A549 (cell line): ENCODE results near the gene SLC19A1. TPM values are rescaled to one million over a fixed set of nuclear protein-coding genes. Genes with fewer than 3 reads are reported as not detected.

Experiments used
- ATAC-seq, 2 experiments: fragments of 200-7000 bp in 1 of 2; fragments of >200 bp in 1 of 2; cut with Nextera tagmentation in 1 of 2; cut with Tn5 transposase in 1 of 2; 3 replicates each; pipeline versions ENCODE4 v1.8.0 to v1.9.1; 2018 to 2020; ENCODE audit warnings: mild to moderate bottlenecking in 1 of 2, moderate library complexity in 1 of 2
- CTCF ChIA-PET: fragments of 300-600 bp; sonication (Branson Sonifier 250); formaldehyde crosslinking; extraction: SDS; loops from one replicate; lab custom pipeline; 2021; ENCODE audit warnings: antibody characterized with exemption, inconsistent platforms; lab: Yijun Ruan, JAX
- POLR2A ChIA-PET: fragments of 350-600 bp; formaldehyde crosslinking; extraction: SDS; loops from one replicate; lab custom pipeline; 2021; ENCODE audit warnings: antibody characterized with exemption, inconsistent platforms; lab: Yijun Ruan, JAX
- DNase-seq, 2 experiments: peaks; one replicate each; pipeline versions ENCODE4 v3.0.0 to v3.0.0-alpha.2; 2011 to 2016; ENCODE audit warnings: low read depth in 1 of 2, low spot score in 1 of 2
- FAIRE-seq: peaks from 2 replicates; lab custom pipeline; 2011; peaks lifted over from hg19 to GRCh38; lab: Jason Lieb, UNC
- H3K27ac ChIP-seq, 2 experiments: fragments of >200 bp; sonication (Bioruptor Twin); formaldehyde crosslinking; 3 replicates each; pipeline ENCODE4 v1.5.1; 2016 to 2017
- H3K4me1 ChIP-seq: fragments of >200 bp; sonication (Bioruptor Twin); formaldehyde crosslinking; 3 replicates; pipeline ENCODE4 v1.6.1; 2016
- H3K4me2 ChIP-seq: fragments of >200 bp; sonication (Bioruptor Twin); formaldehyde crosslinking; 3 replicates; pipeline ENCODE4 v1.6.1; 2016
- H3K4me3 ChIP-seq: fragments of >200 bp; sonication (Bioruptor Twin); formaldehyde crosslinking; 3 replicates; pipeline ENCODE4 v1.5.1; 2016
- H3K9me3 ChIP-seq: fragments of >200 bp; sonication (Bioruptor Twin); formaldehyde crosslinking; 3 replicates; pipeline ENCODE4 v1.6.1; 2016
- BCL3 ChIP-seq: fragments of >200 bp; sonication (Bioruptor Twin); formaldehyde crosslinking; IDR thresholded peaks from 3 replicates; pipeline ENCODE4 v1.6.1; 2016
- CBX2 ChIP-seq: fragments of 200-600 bp; sonication (generic); IDR thresholded peaks from 2 replicates; pipeline ENCODE4 v1.6.1; 2016; ENCODE audit warnings: low read depth, mild to moderate bottlenecking, borderline replicate concordance
- CBX8 ChIP-seq: fragments of 200-600 bp; sonication (generic); IDR thresholded peaks from 2 replicates; pipeline ENCODE4 v1.6.1; 2016
- CEBPB ChIP-seq, 2 experiments: fragments of >200 bp in 1 of 2; sonication (Bioruptor Twin) in 1 of 2; formaldehyde crosslinking in 1 of 2; IDR thresholded peaks; 2 replicates each; pipeline ENCODE4 v1.6.1; 2012 to 2016
- E2F6 ChIP-seq: IDR thresholded peaks from 2 replicates; pipeline ENCODE4 v1.6.1; 2012; ENCODE audit warnings: low read depth, borderline replicate concordance
- EHF ChIP-seq: fragments of 250-450 bp; sonication (Bioruptor Pico); IDR thresholded peaks from 2 replicates; pipeline ENCODE4 v1.5.0; 2020; ENCODE audit warnings: mild to moderate bottlenecking
- FOSL2 ChIP-seq, 2 experiments: fragments of 450-650 bp in 1 of 2; fragments of >200 bp in 1 of 2; sonication (Bioruptor Twin) in 1 of 2; formaldehyde crosslinking; IDR thresholded peaks; 2 replicates each; pipeline versions ENCODE4 v1.5.0 to v1.6.1; 2016 to 2020; ENCODE audit warnings: mild to moderate bottlenecking in 1 of 2, moderate library complexity in 1 of 2
- FOXS1 ChIP-seq: fragments of 250-450 bp; sonication (Bioruptor Pico); IDR thresholded peaks from 2 replicates; pipeline ENCODE4 v1.5.0; 2020; ENCODE audit warnings: mild to moderate bottlenecking, moderate library complexity
- GATA3 ChIP-seq: IDR thresholded peaks from 2 replicates; pipeline ENCODE4 v1.6.1; 2012; ENCODE audit warnings: borderline replicate concordance
- JUN ChIP-seq, 2 experiments: fragments of >200 bp; sonication (Bioruptor Twin); formaldehyde crosslinking; IDR thresholded peaks; 2 replicates in 1 of 2; 3 replicates in 1 of 2; pipeline ENCODE4 v1.6.1; 2016 to 2017
- MAFK ChIP-seq: fragments of 450-650 bp; IDR thresholded peaks from 2 replicates; pipeline ENCODE4 v1.6.1; 2014; ENCODE audit not compliant: partially characterized antibody
- MYC ChIP-seq: IDR thresholded peaks from 2 replicates; pipeline ENCODE4 v1.6.1; 2012; ENCODE audit warnings: mild to moderate bottlenecking, inconsistent platforms, low read length, improper control_type of control experiment, borderline replicate concordance
- NPAS2 ChIP-seq: fragments of 250-450 bp; sonication (Bioruptor Pico); IDR thresholded peaks from 2 replicates; pipeline ENCODE4 v1.8.0; 2022; ENCODE audit warnings: mild to moderate bottlenecking, moderate library complexity, borderline replicate concordance
- POLR2A ChIP-seq: IDR thresholded peaks from 2 replicates; pipeline ENCODE4 v1.6.1; 2012; ENCODE audit warnings: mild to moderate bottlenecking, low read length
- RAD21 ChIP-seq, 2 experiments: fragments of >200 bp in 1 of 2; sonication (Bioruptor Twin) in 1 of 2; formaldehyde crosslinking in 1 of 2; IDR thresholded peaks in 1 of 2; conservative IDR thresholded peaks in 1 of 2; 2 replicates in 1 of 2; 3 replicates in 1 of 2; pipeline ENCODE4 v1.6.1; 2012 to 2018; ENCODE audit warnings: inconsistent platforms in 1 of 2
- RFX5 ChIP-seq: fragments of 450-650 bp; IDR thresholded peaks from 2 replicates; pipeline ENCODE4 v1.7.1; 2014; ENCODE audit warnings: antibody characterized with exemption, mild to moderate bottlenecking, moderate library complexity
- SMC3 ChIP-seq: fragments of >200 bp; sonication (Bioruptor Twin); formaldehyde crosslinking; IDR thresholded peaks from 3 replicates; pipeline ENCODE4 v1.6.1; 2018; ENCODE audit warnings: inconsistent platforms
- SREBF2 ChIP-seq: fragments of 450-650 bp; IDR thresholded peaks from 2 replicates; pipeline ENCODE4 v1.6.1; 2014; ENCODE audit warnings: mild to moderate bottlenecking, moderate library complexity
- TFCP2L1 ChIP-seq: fragments of 250-450 bp; sonication (Bioruptor Pico); IDR thresholded peaks from 2 replicates; pipeline ENCODE4 v1.5.0; 2021; ENCODE audit warnings: mild to moderate bottlenecking
- ZNF302 ChIP-seq: fragments of 250-450 bp; sonication (Bioruptor Pico); IDR thresholded peaks from 2 replicates; pipeline ENCODE4 v1.9.0; 2021; ENCODE audit warnings: inconsistent platforms, mild to moderate bottlenecking, moderate library complexity
- ZSCAN20 ChIP-seq: fragments of 250-450 bp; sonication (Bioruptor Pico); IDR thresholded peaks from 2 replicates; pipeline ENCODE4 v1.8.0; 2022; ENCODE audit warnings: mild to moderate bottlenecking, moderate library complexity
- WGBS: methylation state at CpG from one replicate; pipeline ENCODE4 v1.1.6; 2017; ENCODE audit errors: missing lambda C conversion rate; 5-methylcytosine and 5-hydroxymethylcytosine counted together
- polyA plus RNA-seq, 4 experiments: library from polyadenylated mRNA; depleted of rRNA in 3 of 4; stranded (reverse); fragments of >200 nt; fragmentation: RNase III in 1 of 4; extraction: RNeasy Plus Mini Kit Qiagen cat#74134 plus additional on column Dnase treatment in 1 of 4; gene quantifications; 2 replicates in 3 of 4; 3 replicates in 1 of 4; pipeline ENCODE4 v1.2.3, GENCODE V29; 2011 to 2017
- TF ChIP-seq, protein P1 (sequence below): fragments of >200 bp; sonication (Bioruptor Twin); formaldehyde crosslinking; IDR thresholded peaks from 3 replicates; pipeline ENCODE4 v1.5.1; 2016

Gene SLC19A1
- polyA plus RNA-seq, 2 of the 4 experiments (the other 2 are of a cell fraction), result 9.8 to 14.0 TPM

DNA sequence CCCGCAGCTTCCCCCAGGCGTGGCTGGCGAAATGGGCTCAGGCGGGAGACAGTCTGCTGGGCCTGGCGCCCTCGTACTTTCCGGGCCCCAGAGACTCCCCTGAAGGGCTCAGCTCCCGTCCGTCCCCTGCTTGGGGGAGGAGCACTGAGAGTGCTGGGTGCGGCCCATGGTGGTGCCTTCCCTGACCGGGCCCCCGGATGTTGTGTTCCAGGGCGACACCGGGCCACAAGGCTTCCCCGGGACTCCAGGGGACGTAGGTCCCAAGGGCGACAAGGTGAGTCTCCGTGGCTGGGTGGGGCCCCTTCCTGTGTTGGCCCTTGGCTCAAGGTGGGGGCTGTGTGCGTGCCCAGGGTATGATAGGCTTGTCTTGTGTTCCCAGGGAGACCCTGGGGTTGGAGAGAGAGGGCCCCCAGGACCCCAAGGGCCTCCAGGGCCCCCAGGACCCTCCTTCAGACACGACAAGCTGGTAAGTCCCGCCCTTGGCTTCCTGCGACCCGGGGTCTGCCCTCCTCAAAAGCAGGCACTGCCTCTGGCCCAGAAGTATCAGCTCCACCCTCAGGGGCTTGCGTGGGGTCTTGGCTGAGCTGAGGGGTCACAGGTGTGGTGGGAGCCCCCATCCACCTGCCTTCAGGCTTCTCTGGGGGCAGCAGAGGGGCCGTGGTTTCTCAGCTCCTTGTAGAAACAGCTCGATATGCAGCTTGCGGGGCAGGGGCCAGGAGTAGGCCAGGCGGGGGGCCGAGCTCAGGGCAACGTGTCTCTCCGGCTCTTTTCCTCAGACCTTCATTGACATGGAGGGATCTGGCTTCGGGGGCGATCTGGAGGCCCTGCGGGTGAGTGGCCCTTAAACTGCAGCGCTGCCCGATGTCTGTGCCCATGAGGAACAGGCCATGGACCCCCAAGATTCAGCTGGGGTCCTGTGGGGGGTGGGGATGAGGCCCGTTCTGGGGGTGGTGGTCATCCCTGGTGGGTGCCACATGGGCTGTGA lies 62.3 kb downstream of the SLC19A1 start:
- ChIA-PET POLR2A (interaction anchor here (0.5 kb wide), 1 partner anchor 47 kb away, joined by 4 read pairs; no protein-coding TSS in a partner anchor), CTCF (interaction anchor here (0.6 to 1.4 kb wide), 4 partner anchors 9 to 539 kb away, joined by 3 read pairs; no protein-coding TSS in a partner anchor)
- TF ChIP-seq FOSL2 (IDR thresholded peaks at IDR 0.05) (no peak), FOSL2 (CRISPR knock-in tag; IDR thresholded peaks at IDR 0.05) (no peak), ZSCAN20 (CRISPR knock-in tag) (no peak), JUN (IDR thresholded peaks at IDR 0.05) (no peak), RAD21 (conservative IDR thresholded peaks at IDR 0.05 in 1 of 2, IDR thresholded peaks at IDR 0.05 in 1 of 2) (no peak), EHF (no peak), CBX2 (no peak), NPAS2 (CRISPR knock-in tag) (no peak), CBX8 (no peak), MYC (no peak), POLR2A (no peak), SREBF2 (no peak), E2F6 (no peak), ZNF302 (CRISPR knock-in tag) (no peak), SMC3 (no peak), MAFK (no peak), CEBPB (IDR thresholded peaks at IDR 0.05) (no peak)
- TF ChIP-seq, protein P1, sequence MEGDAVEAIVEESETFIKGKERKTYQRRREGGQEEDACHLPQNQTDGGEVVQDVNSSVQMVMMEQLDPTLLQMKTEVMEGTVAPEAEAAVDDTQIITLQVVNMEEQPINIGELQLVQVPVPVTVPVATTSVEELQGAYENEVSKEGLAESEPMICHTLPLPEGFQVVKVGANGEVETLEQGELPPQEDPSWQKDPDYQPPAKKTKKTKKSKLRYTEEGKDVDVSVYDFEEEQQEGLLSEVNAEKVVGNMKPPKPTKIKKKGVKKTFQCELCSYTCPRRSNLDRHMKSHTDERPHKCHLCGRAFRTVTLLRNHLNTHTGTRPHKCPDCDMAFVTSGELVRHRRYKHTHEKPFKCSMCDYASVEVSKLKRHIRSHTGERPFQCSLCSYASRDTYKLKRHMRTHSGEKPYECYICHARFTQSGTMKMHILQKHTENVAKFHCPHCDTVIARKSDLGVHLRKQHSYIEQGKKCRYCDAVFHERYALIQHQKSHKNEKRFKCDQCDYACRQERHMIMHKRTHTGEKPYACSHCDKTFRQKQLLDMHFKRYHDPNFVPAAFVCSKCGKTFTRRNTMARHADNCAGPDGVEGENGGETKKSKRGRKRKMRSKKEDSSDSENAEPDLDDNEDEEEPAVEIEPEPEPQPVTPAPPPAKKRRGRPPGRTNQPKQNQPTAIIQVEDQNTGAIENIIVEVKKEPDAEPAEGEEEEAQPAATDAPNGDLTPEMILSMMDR, result no peak
- WGBS, result 96% methylated on average over 26 of the region's 37 CpGs
- Histone ChIP-seq H3K4me1 (no peaks in the 10 kb centered on the region), H3K27ac (no peak overlapping the region), H3K9me3 (no peaks in the 10 kb centered on the region), H3K4me3 (no peak overlapping the region), H3K4me2 (no peak overlapping the region)
- FAIRE-seq, result no peak
- no peak for ATAC-seq
- DNase-seq, result no peak

GRCh38 chr21:45478816-45479669 lies 63.2 kb downstream of the SLC19A1 start:
- ATAC-seq (no peak), DNase-seq (no peak)
- no peaks in the 10 kb centered on the region for H3K4me1 ChIP-seq
- TF ChIP-seq TFCP2L1 (CRISPR knock-in tag) (no peak), RAD21 (conservative IDR thresholded peaks at IDR 0.05 in 1 of 2, IDR thresholded peaks at IDR 0.05 in 1 of 2) (no peak), BCL3 (no peak), RFX5 (no peak), FOXS1 (CRISPR knock-in tag) (no peak), GATA3 (no peak), CBX2 (no peak)
- TF ChIP-seq, all 56 proteins: peak for 0
- ChIA-PET CTCF (interaction anchor here (1.1 to 1.9 kb wide), 4 partner anchors 15 to 338 kb away, joined by 3 to 4 read pairs (median 3); no protein-coding TSS in a partner anchor), POLR2A (no interaction called here)
- H3K9me3 ChIP-seq, result no peaks in the 10 kb centered on the region
- no peak overlapping the region for H3K4me3 ChIP-seq
- no peak overlapping the region for H3K27ac ChIP-seq
- whole genome bisulfite sequencing, result 90% methylated on average over 26 of the region's 31 CpGs
- FAIRE-seq, result no peak
- H3K4me2 ChIP-seq, result no peak overlapping the region
